Measurements from ENCODE around the gene MUC21.

GRCh38 chr6:31011153-31011552, 27.6 kb downstream of the MUC21 start:
- TF ChIP-seq POLR2A (IDR thresholded peaks at IDR 0.05; ENCODE audit: extremely low read depth, insufficient read length) (no peak), CTCF (IDR thresholded peaks at IDR 0.05; ENCODE audit: low read depth, low read length) (no peak), MYC (IDR thresholded peaks at IDR 0.05; ENCODE audit: low read depth, low read length) (no peak)
